Upper lobe of right lung (tissue), 1 donor: ENCODE results near the gene CEP112. TPM values are rescaled to one million over a fixed set of nuclear protein-coding genes. Genes with fewer than 3 reads are reported as not detected.

Source experiments
- ATAC-seq: fragments of 200-7000 bp; cut with Tn5 transposase; one replicate; pipeline ENCODE4 v1.9.1; 2020; ENCODE audit warnings: mild to moderate bottlenecking, moderate library complexity
- DNase-seq: peaks from one replicate; pipeline ENCODE4 v3.0.0-alpha.2; 2020
- H3K27ac ChIP-seq: fragments of 200-600 bp; one replicate; pipeline ENCODE4 v1.8.0; 2022
- H3K27me3 ChIP-seq: fragments of 200-600 bp; one replicate; pipeline ENCODE4 v1.8.0; 2022; ENCODE audit warnings: mild to moderate bottlenecking
- H3K36me3 ChIP-seq: fragments of 200-600 bp; one replicate; pipeline ENCODE4 v1.8.0; 2022
- H3K4me1 ChIP-seq: fragments of 200-600 bp; one replicate; pipeline ENCODE4 v1.8.0; 2022
- H3K4me3 ChIP-seq: fragments of 200-600 bp; one replicate; pipeline ENCODE4 v1.8.0; 2022; ENCODE audit warnings: mild to moderate bottlenecking
- H3K9me3 ChIP-seq: fragments of 200-600 bp; one replicate; pipeline ENCODE4 v1.8.0; 2022
- CTCF ChIP-seq: fragments of 200-600 bp; IDR thresholded peaks from one replicate; pipeline ENCODE4 v1.8.0; 2022; ENCODE audit warnings: antibody characterized with exemption
- intact Hi-C: fragments of 100-400 bp; cut with DNase I; formaldehyde crosslinking; loops from one replicate; pipeline ENCODE4 v1.11.0; 2022
- total RNA-seq: library from RNA; stranded (reverse); fragmentation: NEBNext Ultra II Directional; extraction: Animal tissue kit (Norgen Biotek cat#: 25700); gene quantifications from one replicate; pipeline ENCODE4 v1.2.1, GENCODE V29; 2021
- donor health status: DM: no; HTN: yes; CAD: no; lungs with severe emphysema.

Gene CEP112
- total RNA-seq, 1 donor from 2014 or later = 32.9 TPM

- no peaks in the 10 kb centered on the region for H3K4me1 ChIP-seq
- no peak for DNase-seq
- no peak overlapping the region for H3K27ac ChIP-seq
- intact Hi-C loops = no loop called here
- H3K36me3 ChIP-seq = no peaks in the 10 kb centered on the region
- H3K9me3 ChIP-seq = no peaks in the 10 kb centered on the region
- H3K4me3 ChIP-seq = no peak overlapping the region
- no peak for ATAC-seq
- no peaks in the 10 kb centered on the region for H3K27me3 ChIP-seq
- TF ChIP-seq CTCF = no peak
Measured at GRCh38 chr17:65774787-65775186, 417.1 kb downstream of the CEP112 start.

- ATAC-seq (no peak), DNase-seq (no peak)
- no peak for TF ChIP-seq CTCF
- Histone ChIP-seq H3K36me3 (no peaks in the 10 kb centered on the region), H3K4me1 (no peaks in the 10 kb centered on the region), H3K4me3 (no peak overlapping the region), H3K27me3 (no peaks in the 10 kb centered on the region), H3K27ac (no peak overlapping the region), H3K9me3 (no peaks in the 10 kb centered on the region)
- intact Hi-C loops = no loop called here
Measured at GRCh38 chr17:65772989-65773388, 418.9 kb downstream of the CEP112 start.

GRCh38 chr17:65771704-65772103 is 420.2 kb downstream of the CEP112 start:
- Histone ChIP-seq H3K27me3 (no peaks in the 10 kb centered on the region), H3K36me3 (no peaks in the 10 kb centered on the region), H3K27ac (no peak overlapping the region), H3K4me1 (no peaks in the 10 kb centered on the region), H3K4me3 (no peak overlapping the region), H3K9me3 (no peaks in the 10 kb centered on the region)
- ATAC-seq (no peak), DNase-seq (no peak)
- no peak for TF ChIP-seq CTCF
- intact Hi-C loops = no loop called here

- no peak for ATAC-seq
- Histone ChIP-seq H3K9me3 (no peaks in the 10 kb centered on the region), H3K27ac (no peak overlapping the region), H3K4me3 (no peak overlapping the region), H3K36me3 (no peaks in the 10 kb centered on the region), H3K27me3 (no peaks in the 10 kb centered on the region), H3K4me1 (no peaks in the 10 kb centered on the region)
- intact Hi-C loops = no loop called here
- DNase-seq = no peak
- TF ChIP-seq CTCF = no peak
Measured at GRCh38 chr17:65763786-65764185, 428.1 kb downstream of the CEP112 start.

- no peak for TF ChIP-seq CTCF
- Histone ChIP-seq H3K4me3 (no peak overlapping the region), H3K36me3 (no peaks in the 10 kb centered on the region), H3K4me1 (no peaks in the 10 kb centered on the region), H3K9me3 (no peaks in the 10 kb centered on the region), H3K27me3 (no peaks in the 10 kb centered on the region), H3K27ac (no peak overlapping the region)
- ATAC-seq (no peak), DNase-seq (no peak)
- intact Hi-C loops = no loop called here
Measured at GRCh38 chr17:65762973-65763372, 429.0 kb downstream of the CEP112 start.

GRCh38 chr17:65759532-65759931 is 432.4 kb downstream of the CEP112 start:
- intact Hi-C loops = no loop called here
- H3K36me3 ChIP-seq = no peaks in the 10 kb centered on the region
- H3K27me3 ChIP-seq = no peaks in the 10 kb centered on the region
- no peak for TF ChIP-seq CTCF
- no peak overlapping the region for H3K4me3 ChIP-seq
- DNase-seq (no peak), ATAC-seq (no peak)
- H3K9me3 ChIP-seq = no peaks in the 10 kb centered on the region
- no peaks in the 10 kb centered on the region for H3K4me1 ChIP-seq
- no peak overlapping the region for H3K27ac ChIP-seq
